ENCODE results near the gene CNOT11. TPM values are rescaled to one million over a fixed set of nuclear protein-coding genes. Genes with fewer than 3 reads are reported as not detected.

CNOT11 gene
- total RNA-seq, 4 donors from 2014 or later, result 28.0 to 53.2 (median 41.8) TPM

Small RNA genes lying within 50 kb of the gene (small RNA-seq; reads per million reads assigned to genes)
- 0.15 to 0.68 (median 0.38) reads per million in 4 donors for gene MIR5696
- gene SNORD89, result 87.3 to 1,167 (median 199) reads per million in 4 donors

Other genes with a start within 250 kb of the CNOT11 start
- gene TBC1D8, start 101.5 kb upstream of the CNOT11 start, total RNA-seq, result 10 to 100 TPM; 19.5 to 46.9 (median 24.8) TPM
- gene RNF149, start 55.8 kb downstream of the CNOT11 start, total RNA-seq, result 100 to 1,000 TPM in 3 of 4 donors, 10 to 100 TPM in 1; 80.3 to 117 (median 110) TPM
- 1 to 10 TPM in 2 of 4 donors, under 1 TPM in 2; 0.38 to 2.5 (median 1.3) TPM for gene CREG2, start 134.6 kb downstream of the CNOT11 start, total RNA-seq
- gene RFX8, start 222.2 kb downstream of the CNOT11 start, total RNA-seq, result under 1 TPM in 1 of 4 donors, not detected in 3; 0.57 TPM